CD14-positive monocyte (primary cell): ENCODE measurements around the gene CSNK1G1. TPM values are rescaled to one million over a fixed set of nuclear protein-coding genes. Genes with fewer than 3 reads are reported as not detected.

Experiments used
- DNase-seq, 3 donors: peaks; one replicate each; pipeline ENCODE4 v3.0.0-alpha.2; 2011 to 2022
- H2AFZ ChIP-seq: 2 replicates; pipeline ENCODE4 v1.6.0; 2012; ENCODE audit warnings: mild to moderate bottlenecking, low read depth, low read length, inconsistent platforms; ENCODE audit not compliant: insufficient read depth, poor library complexity, severe bottlenecking
- H3K27ac ChIP-seq, 2 donors: 1 replicate in 1 of 2; 2 replicates in 1 of 2; pipeline ENCODE4 v1.5.1; 2012 to 2013; ENCODE audit warnings: low read length in 2 of 2, control low read depth in 1 of 2, inconsistent platforms in 1 of 2, low read depth in 1 of 2, mild to moderate bottlenecking in 1 of 2
- H3K27me3 ChIP-seq, 2 donors: one replicate each; pipeline versions ENCODE4 v1.6.0 to v1.6.1; 2011 to 2013; ENCODE audit warnings: low read length in 2 of 2; ENCODE audit not compliant: control insufficient read depth in 2 of 2, insufficient read depth in 2 of 2
- H3K36me3 ChIP-seq, 2 donors: replicated peaks in 1 of 2; 1 replicate in 1 of 2; 2 replicates in 1 of 2; pipeline versions ENCODE4 v1.5.1 to v1.6.1; 2012 to 2013; ENCODE audit warnings: low read length in 2 of 2, control low read depth in 1 of 2, inconsistent platforms in 1 of 2, mild to moderate bottlenecking in 1 of 2; ENCODE audit not compliant: insufficient read depth in 2 of 2, control insufficient read depth in 1 of 2
- H3K4me1 ChIP-seq, 2 donors: 1 replicate in 1 of 2; 2 replicates in 1 of 2; pipeline versions ENCODE4 v1.5.1 to v1.6.1; 2012 to 2013; ENCODE audit warnings: low read length in 2 of 2, control low read depth in 1 of 2, inconsistent platforms in 1 of 2, mild to moderate bottlenecking in 1 of 2, moderate library complexity in 1 of 2; ENCODE audit not compliant: insufficient read depth in 2 of 2, control insufficient read depth in 1 of 2
- H3K4me2 ChIP-seq: replicated peaks from 2 replicates; pipeline ENCODE3; 2012; ENCODE audit warnings: low read length, moderate library complexity, mild to moderate bottlenecking; ENCODE audit not compliant: poor library complexity, severe bottlenecking; ENCODE audit errors: extremely low read depth
- H3K4me3 ChIP-seq, 3 experiments: fragments of 200-600 bp in 1 of 3; sonication (generic) in 1 of 3; replicated peaks in 1 of 3; 1 replicate in 2 of 3; 2 replicates in 1 of 3; pipeline ENCODE4 v1.5.1; 2011 to 2013; ENCODE audit warnings: low read length in 3 of 3, mild to moderate bottlenecking in 3 of 3, control low read depth in 2 of 3, low read depth in 2 of 3, inconsistent platforms in 1 of 3, moderate library complexity in 1 of 3
- H3K79me2 ChIP-seq: 2 replicates; pipeline ENCODE4 v1.6.0; 2012; ENCODE audit warnings: mild to moderate bottlenecking, control low read depth, inconsistent platforms, low read length, moderate library complexity; ENCODE audit not compliant: insufficient read depth
- H3K9ac ChIP-seq: 2 replicates; pipeline ENCODE4 v1.6.0; 2017; ENCODE audit warnings: low read length, mild to moderate bottlenecking; ENCODE audit not compliant: insufficient read depth, poor library complexity, severe bottlenecking
- H3K9me3 ChIP-seq, 2 donors: replicated peaks in 1 of 2; 1 replicate in 1 of 2; 2 replicates in 1 of 2; pipeline versions ENCODE4 v1.5.1 to v1.6.1; 2012 to 2013; ENCODE audit warnings: low read length in 2 of 2, control low read depth in 1 of 2; ENCODE audit not compliant: control insufficient read depth in 1 of 2, insufficient read depth in 1 of 2
- H4K20me1 ChIP-seq: 2 replicates; pipeline ENCODE4 v1.6.0; 2012; ENCODE audit warnings: mild to moderate bottlenecking, low read length, control low read depth, moderate library complexity; ENCODE audit not compliant: insufficient read depth
- H3K27ac Mint-ChIP-seq, 7 donors: one replicate each; pipeline ENCODE4 v1.8.0; 2020; ENCODE audit warnings: mild to moderate bottlenecking in 7 of 7, mixed read lengths in 7 of 7, moderate library complexity in 6 of 7, inconsistent platforms in 2 of 7
- H3K27me3 Mint-ChIP-seq, 3 donors: one replicate each; pipeline ENCODE4 v1.8.0; 2021 to 2022; ENCODE audit warnings: low read depth in 3 of 3, mild to moderate bottlenecking in 3 of 3, mixed read lengths in 3 of 3, moderate library complexity in 3 of 3, inconsistent platforms in 1 of 3
- H3K36me3 Mint-ChIP-seq, 2 donors: one replicate each; pipeline ENCODE4 v1.8.0; 2020; ENCODE audit warnings: mixed read lengths in 2 of 2, inconsistent platforms in 1 of 2, mild to moderate bottlenecking in 1 of 2
- H3K4me1 Mint-ChIP-seq: one replicate; pipeline ENCODE4 v1.8.0; 2020; ENCODE audit warnings: mild to moderate bottlenecking, mixed read lengths
- H3K4me3 Mint-ChIP-seq, 2 donors: one replicate each; pipeline ENCODE4 v1.8.0; 2020; ENCODE audit warnings: mild to moderate bottlenecking in 2 of 2, mixed read lengths in 2 of 2, moderate library complexity in 1 of 2
- H3K9me3 Mint-ChIP-seq, 7 donors: one replicate each; pipeline ENCODE4 v1.8.0; 2020 to 2022; ENCODE audit warnings: mixed read lengths in 7 of 7, mild to moderate bottlenecking in 6 of 7, moderate library complexity in 6 of 7, inconsistent platforms in 2 of 7
- WGBS: methylation state at CpG from one replicate; pipeline ENCODE4 v1.1.5; 2013; ENCODE audit warnings: missing lambda C conversion rate; ENCODE audit not compliant: insufficient coverage; 5-methylcytosine and 5-hydroxymethylcytosine counted together
- intact Hi-C, 2 donors: fragments of 100-400 bp; cut with micrococcal nuclease; formaldehyde crosslinking; loops; one replicate each; pipeline versions ENCODE4 v1.15.0 to v1.15.1; 2023
- polyA plus RNA-seq, 3 donors: library from polyadenylated mRNA; depleted of rRNA in 1 of 3; unstranded in 2 of 3; stranded (reverse) in 1 of 3; fragments of 300-500 nt in 2 of 3; fragments of >200 nt in 1 of 3; fragmentation: Illumina TruSeq in 2 of 3; gene quantifications; 1 replicate in 2 of 3; 2 replicates in 1 of 3; pipeline ENCODE4 v1.2.3, GENCODE V29; 2012 to 2021
- TF ChIP-seq, protein P1 (sequence below): fragments of 200-600 bp; IDR thresholded peaks from one replicate; pipeline ENCODE4 v1.8.0; 2022; ENCODE audit warnings: antibody characterized with exemption, mild to moderate bottlenecking

The CSNK1G1 gene
- polyA plus RNA-seq, 3 donors, result 4.3 to 8.6 (median 7.7) TPM

DNA sequence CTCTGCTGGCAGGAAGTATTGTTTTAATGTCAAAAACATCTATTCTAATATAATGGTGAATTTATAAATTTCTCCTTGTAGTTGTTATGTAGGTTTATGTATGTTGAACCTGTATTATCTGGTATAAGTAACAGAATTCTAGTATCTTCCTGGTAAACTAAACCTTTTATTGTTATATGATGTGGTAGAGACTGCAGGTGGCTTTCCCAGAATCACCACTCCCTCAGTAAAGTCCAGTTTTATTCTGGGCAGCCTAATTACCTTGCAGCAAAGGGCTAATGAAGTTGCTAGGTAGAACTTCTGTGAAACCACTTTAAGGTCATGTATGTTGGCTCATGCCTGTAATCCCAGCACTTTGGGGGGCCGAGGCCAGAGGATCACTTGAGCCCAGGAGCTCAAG lies 15.6 kb downstream of the CSNK1G1 start:
- Histone ChIP-seq H3K36me3 (peaks cover 19 to 64% of the 10 kb centered on the region in 2 donors), H3K9me3 (no peaks in the 10 kb centered on the region), H3K9ac (no peak overlapping the region), H3K4me2 (no peak overlapping the region), H3K27me3 (no peaks in the 10 kb centered on the region), H3K79me2 (peaks cover 29% of the 10 kb centered on the region), H3K27ac (no peak overlapping the region), H3K4me1 (no peaks in the 10 kb centered on the region), H3K4me3 (no peak overlapping the region), H4K20me1 (peaks cover 33% of the 10 kb centered on the region), H2AFZ (no peak overlapping the region)
- TF ChIP-seq, protein P1, sequence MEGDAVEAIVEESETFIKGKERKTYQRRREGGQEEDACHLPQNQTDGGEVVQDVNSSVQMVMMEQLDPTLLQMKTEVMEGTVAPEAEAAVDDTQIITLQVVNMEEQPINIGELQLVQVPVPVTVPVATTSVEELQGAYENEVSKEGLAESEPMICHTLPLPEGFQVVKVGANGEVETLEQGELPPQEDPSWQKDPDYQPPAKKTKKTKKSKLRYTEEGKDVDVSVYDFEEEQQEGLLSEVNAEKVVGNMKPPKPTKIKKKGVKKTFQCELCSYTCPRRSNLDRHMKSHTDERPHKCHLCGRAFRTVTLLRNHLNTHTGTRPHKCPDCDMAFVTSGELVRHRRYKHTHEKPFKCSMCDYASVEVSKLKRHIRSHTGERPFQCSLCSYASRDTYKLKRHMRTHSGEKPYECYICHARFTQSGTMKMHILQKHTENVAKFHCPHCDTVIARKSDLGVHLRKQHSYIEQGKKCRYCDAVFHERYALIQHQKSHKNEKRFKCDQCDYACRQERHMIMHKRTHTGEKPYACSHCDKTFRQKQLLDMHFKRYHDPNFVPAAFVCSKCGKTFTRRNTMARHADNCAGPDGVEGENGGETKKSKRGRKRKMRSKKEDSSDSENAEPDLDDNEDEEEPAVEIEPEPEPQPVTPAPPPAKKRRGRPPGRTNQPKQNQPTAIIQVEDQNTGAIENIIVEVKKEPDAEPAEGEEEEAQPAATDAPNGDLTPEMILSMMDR, result no peak
- WGBS, result 100% methylated on average over 1 of the region's 1 CpG
- H3K9me3 Mint-ChIP-seq, result no peaks in the 10 kb centered on the region
- H3K27me3 Mint-ChIP-seq, result no peaks in the 10 kb centered on the region
- H3K27ac Mint-ChIP-seq, result no peak overlapping the region
- H3K4me3 Mint-ChIP-seq, result no peak overlapping the region
- H3K4me1 Mint-ChIP-seq, result peaks cover 2% of the 10 kb centered on the region
- intact Hi-C loops, result no loop called here
- H3K36me3 Mint-ChIP-seq, result peaks cover 29 to 33% of the 10 kb centered on the region in 2 donors
- DNase-seq, result no peak

DNA sequence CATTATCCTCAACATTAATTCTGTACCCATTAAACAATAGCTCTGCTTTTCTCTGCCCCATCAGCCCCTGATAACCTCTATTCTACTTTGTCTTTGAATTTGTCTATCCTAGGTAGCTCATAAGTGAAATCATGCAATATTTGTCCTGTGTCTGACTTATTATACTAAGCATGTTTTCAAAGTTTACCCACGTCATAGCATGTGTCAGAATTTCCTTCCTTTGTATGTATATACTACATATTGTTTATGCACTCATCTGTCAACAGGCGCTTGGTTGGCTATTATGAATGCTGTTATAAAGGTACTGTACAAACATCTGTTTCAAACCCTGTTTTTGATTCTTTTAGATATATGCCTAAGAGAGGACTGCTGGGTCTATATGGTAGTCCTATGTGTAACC lies 18.2 kb downstream of the CSNK1G1 start:
- no peak overlapping the region for H3K27ac ChIP-seq
- peaks cover 20% of the 10 kb centered on the region for H4K20me1 ChIP-seq
- no peak overlapping the region for H3K9ac ChIP-seq
- Mint-ChIP-seq H3K4me1 (peaks cover 8% of the 10 kb centered on the region), H3K9me3 (peaks cover 0 to 3% (median 0%) of the 10 kb centered on the region in 7 donors), H3K27me3 (no peaks in the 10 kb centered on the region), H3K36me3 (peaks cover 34 to 40% of the 10 kb centered on the region in 2 donors), H3K4me3 (no peak overlapping the region), H3K27ac (no peak overlapping the region)
- intact Hi-C loops, result no loop called here
- H3K27me3 ChIP-seq, result no peaks in the 10 kb centered on the region
- TF ChIP-seq, protein P1, result no peak
- no peaks in the 10 kb centered on the region for H3K4me1 ChIP-seq
- H3K36me3 ChIP-seq, result peaks cover 19 to 70% of the 10 kb centered on the region in 2 donors
- H3K4me3 ChIP-seq, result no peak overlapping the region
- WGBS, result no CpG with 5 or more reads among the region's 2 CpGs
- H2AFZ ChIP-seq, result no peak overlapping the region
- no peaks in the 10 kb centered on the region for H3K9me3 ChIP-seq
- no peak overlapping the region for H3K4me2 ChIP-seq
- no peak for DNase-seq
- H3K79me2 ChIP-seq, result peaks cover 7% of the 10 kb centered on the region
